SK-N-SH treated with all-trans-retinoic acid at 6 μM for 48 hours (cell line): ENCODE results near the gene LIFR.

Source experiments
- ARNTL ChIP-seq: fragments of 450-650 bp; formaldehyde crosslinking; IDR thresholded peaks from 2 replicates; pipeline ENCODE4 v1.5.0; 2020; ENCODE audit warnings: low read depth, mild to moderate bottlenecking, moderate library complexity, borderline replicate concordance
- BACH2 ChIP-seq: fragments of 250-450 bp; sonication (Bioruptor Pico); IDR thresholded peaks from 2 replicates; pipeline ENCODE4 v1.9.0; 2021; ENCODE audit warnings: mild to moderate bottlenecking, borderline replicate concordance
- ESRRG ChIP-seq: fragments of 250-450 bp; sonication (Bioruptor Pico); IDR thresholded peaks from 2 replicates; pipeline ENCODE4 v1.6.1; 2021; ENCODE audit warnings: mild to moderate bottlenecking
- PPARA ChIP-seq: fragments of 250-450 bp; sonication (Bioruptor Pico); IDR thresholded peaks from 2 replicates; pipeline ENCODE4 v1.5.0; 2020; ENCODE audit warnings: mild to moderate bottlenecking, borderline replicate concordance
- SNAI2 ChIP-seq: fragments of 250-450 bp; sonication (Bioruptor Pico); IDR thresholded peaks from 2 replicates; pipeline ENCODE4 v1.5.0; 2020; ENCODE audit warnings: mild to moderate bottlenecking, moderate library complexity
- ZC3H10 ChIP-seq: fragments of 250-450 bp; sonication (Bioruptor Pico); IDR thresholded peaks from 2 replicates; pipeline ENCODE4 v1.5.1; 2021; ENCODE audit warnings: mild to moderate bottlenecking, moderate library complexity
- ZFP3 ChIP-seq: fragments of 250-450 bp; sonication (Bioruptor Pico); IDR thresholded peaks from 2 replicates; pipeline ENCODE4 v1.5.0; 2020; ENCODE audit warnings: mild to moderate bottlenecking, moderate library complexity
- ZFP30 ChIP-seq: fragments of 450-650 bp; formaldehyde crosslinking; IDR thresholded peaks from 2 replicates; pipeline ENCODE4 v1.5.0; 2022; ENCODE audit warnings: mild to moderate bottlenecking, moderate library complexity
- ZNF70 ChIP-seq: fragments of 450-650 bp; formaldehyde crosslinking; IDR thresholded peaks from 2 replicates; pipeline ENCODE4 v1.5.0; 2020; ENCODE audit warnings: mild to moderate bottlenecking, moderate library complexity
- ZNF8 ChIP-seq: fragments of 450-650 bp; formaldehyde crosslinking; IDR thresholded peaks from 2 replicates; pipeline ENCODE4 v1.5.0; 2020; ENCODE audit warnings: mild to moderate bottlenecking, moderate library complexity
- TF ChIP-seq, protein P1 (sequence below): fragments of 250-450 bp; sonication (Bioruptor Pico); IDR thresholded peaks from 2 replicates; pipeline ENCODE4 v1.8.0; 2020; ENCODE audit warnings: mild to moderate bottlenecking, moderate library complexity, borderline replicate concordance
- TF ChIP-seq, protein P2 (sequence below): fragments of 250-450 bp; sonication (Bioruptor Pico); IDR thresholded peaks from 2 replicates; pipeline ENCODE4 v1.5.1; 2020; ENCODE audit warnings: low read depth, mild to moderate bottlenecking, moderate library complexity

DNA sequence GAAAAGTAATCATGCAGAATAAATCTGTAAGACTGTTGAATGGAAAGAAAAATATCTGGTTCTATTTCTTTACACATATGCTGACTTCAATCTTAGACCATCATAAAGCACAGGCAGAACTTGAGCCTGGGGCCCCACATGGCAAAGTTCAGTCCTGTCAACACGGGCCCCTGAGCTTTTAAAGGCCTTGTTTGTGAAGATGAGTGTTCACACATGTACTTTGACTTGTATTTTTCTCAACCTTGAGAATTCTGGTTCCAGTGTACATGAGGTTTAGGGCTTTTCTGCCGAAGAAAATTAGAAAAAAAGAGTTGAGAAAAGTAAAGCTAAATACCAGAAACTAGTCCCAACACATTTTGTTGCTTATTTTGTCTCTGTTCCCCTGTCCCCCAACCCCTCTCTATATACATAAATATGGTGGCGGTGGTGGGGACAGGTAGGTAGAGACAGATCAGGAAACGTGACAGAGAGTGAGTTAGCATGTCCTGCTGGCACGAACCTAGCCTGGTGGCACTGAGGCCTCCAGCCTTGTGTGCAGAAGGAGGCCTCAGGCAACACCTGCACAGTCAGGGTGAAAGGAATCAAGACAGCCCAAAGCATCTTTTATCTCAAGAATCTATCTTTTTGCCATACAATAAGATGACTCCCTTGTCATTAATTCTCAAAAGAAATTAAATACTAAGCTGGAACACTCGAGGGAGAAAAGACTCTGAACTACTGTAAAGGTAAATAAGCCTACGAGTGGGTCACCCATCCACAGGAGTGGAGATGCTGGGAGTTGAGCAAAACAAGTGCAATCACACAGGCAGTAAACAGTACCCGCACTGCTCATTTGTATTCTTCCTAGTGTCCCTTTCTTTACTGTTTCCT, 22.9 kb downstream of the LIFR start:
- TF ChIP-seq, protein P1, sequence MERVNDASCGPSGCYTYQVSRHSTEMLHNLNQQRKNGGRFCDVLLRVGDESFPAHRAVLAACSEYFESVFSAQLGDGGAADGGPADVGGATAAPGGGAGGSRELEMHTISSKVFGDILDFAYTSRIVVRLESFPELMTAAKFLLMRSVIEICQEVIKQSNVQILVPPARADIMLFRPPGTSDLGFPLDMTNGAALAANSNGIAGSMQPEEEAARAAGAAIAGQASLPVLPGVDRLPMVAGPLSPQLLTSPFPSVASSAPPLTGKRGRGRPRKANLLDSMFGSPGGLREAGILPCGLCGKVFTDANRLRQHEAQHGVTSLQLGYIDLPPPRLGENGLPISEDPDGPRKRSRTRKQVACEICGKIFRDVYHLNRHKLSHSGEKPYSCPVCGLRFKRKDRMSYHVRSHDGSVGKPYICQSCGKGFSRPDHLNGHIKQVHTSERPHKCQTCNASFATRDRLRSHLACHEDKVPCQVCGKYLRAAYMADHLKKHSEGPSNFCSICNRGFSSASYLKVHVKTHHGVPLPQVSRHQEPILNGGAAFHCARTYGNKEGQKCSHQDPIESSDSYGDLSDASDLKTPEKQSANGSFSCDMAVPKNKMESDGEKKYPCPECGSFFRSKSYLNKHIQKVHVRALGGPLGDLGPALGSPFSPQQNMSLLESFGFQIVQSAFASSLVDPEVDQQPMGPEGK (CRISPR knock-in tag): no peak
- TF ChIP-seq PPARA (CRISPR knock-in tag) (no peak), BACH2 (CRISPR knock-in tag) (no peak), ZFP30 (CRISPR knock-in tag) (no peak), ZC3H10 (CRISPR knock-in tag) (no peak), ZNF70 (CRISPR knock-in tag) (no peak), ZFP3 (CRISPR knock-in tag) (no peak), ARNTL (CRISPR knock-in tag) (no peak), ZNF8 (CRISPR knock-in tag) (no peak), SNAI2 (CRISPR knock-in tag) (no peak), ESRRG (CRISPR knock-in tag) (no peak)
- TF ChIP-seq, protein P2, sequence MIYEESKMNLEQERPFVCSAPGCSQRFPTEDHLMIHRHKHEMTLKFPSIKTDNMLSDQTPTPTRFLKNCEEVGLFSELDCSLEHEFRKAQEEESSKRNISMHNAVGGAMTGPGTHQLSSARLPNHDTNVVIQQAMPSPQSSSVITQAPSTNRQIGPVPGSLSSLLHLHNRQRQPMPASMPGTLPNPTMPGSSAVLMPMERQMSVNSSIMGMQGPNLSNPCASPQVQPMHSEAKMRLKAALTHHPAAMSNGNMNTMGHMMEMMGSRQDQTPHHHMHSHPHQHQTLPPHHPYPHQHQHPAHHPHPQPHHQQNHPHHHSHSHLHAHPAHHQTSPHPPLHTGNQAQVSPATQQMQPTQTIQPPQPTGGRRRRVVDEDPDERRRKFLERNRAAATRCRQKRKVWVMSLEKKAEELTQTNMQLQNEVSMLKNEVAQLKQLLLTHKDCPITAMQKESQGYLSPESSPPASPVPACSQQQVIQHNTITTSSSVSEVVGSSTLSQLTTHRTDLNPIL (CRISPR knock-in tag): no peak
